ENCODE measurements around the gene IL24. TPM values are rescaled to one million over a fixed set of nuclear protein-coding genes. Genes with fewer than 3 reads are reported as not detected.

The IL24 gene
- total and polyA plus RNA-seq, 8 donors: 0.11 to 0.43 (median 0.34) TPM; not detected in 1

GRCh38 chr1:206863266-206863665 lies 34.0 kb upstream of the IL24 start:
- Histone ChIP-seq H3K27ac (no peak overlapping the region), H3K9me3 (no peaks in the 10 kb centered on the region), H3K4me1 (peaks cover 0 to 3% of the 10 kb centered on the region in 2 donors), H3K27me3 (peaks cover 0 to 3% of the 10 kb centered on the region in 2 donors), H3K36me3 (no peaks in the 10 kb centered on the region), H3K4me3 (no peak overlapping the region)
- intact Hi-C loops (cut with DNase I): no loop called here
- no peak for TF ChIP-seq CTCF (IDR thresholded peaks at IDR 0.05)
- ATAC-seq: no peak
- no peak for DNase-seq

GRCh38 chr1:206864939-206865671 lies 32.1 kb upstream of the IL24 start, which contains the start of gene IL20:
TSS of gene IL20 (plus strand) at chr1:206865623. CDS start at chr1:206865853, 230 bp downstream.
- Histone ChIP-seq H3K27me3 (peaks cover 0 to 2% of the 10 kb centered on the region in 2 donors), H3K36me3 (no peaks in the 10 kb centered on the region), H3K27ac (no peak within 1 kb of the TSS), H3K4me1 (no peaks in the 10 kb centered on the region), H3K9me3 (no peaks in the 10 kb centered on the region), H3K4me3 (no peak within 1 kb of the TSS)
- TF ChIP-seq CTCF (IDR thresholded peaks at IDR 0.05): peak; percentile 85
- peak; percentile 20 to 89 (median 78) for DNase-seq
- intact Hi-C loops (cut with DNase I): no loop called here
- peak; percentile 99 for ATAC-seq

GRCh38 chr1:206866062-206866461 lies 31.2 kb upstream of the IL24 start:
- H3K27me3 ChIP-seq: no peaks in the 10 kb centered on the region
- no peak for ATAC-seq
- H3K4me3 ChIP-seq: no peak overlapping the region
- H3K9me3 ChIP-seq: no peaks in the 10 kb centered on the region
- no peak overlapping the region for H3K27ac ChIP-seq
- TF ChIP-seq CTCF (IDR thresholded peaks at IDR 0.05): no peak
- no peaks in the 10 kb centered on the region for H3K36me3 ChIP-seq
- no peaks in the 10 kb centered on the region for H3K4me1 ChIP-seq
- intact Hi-C loops (cut with DNase I): no loop called here
- no peak for DNase-seq

GRCh38 chr1:206867239-206867638 lies 30.0 kb upstream of the IL24 start:
- Histone ChIP-seq H3K4me3 (no peak overlapping the region), H3K27ac (no peak overlapping the region), H3K36me3 (no peaks in the 10 kb centered on the region), H3K9me3 (no peaks in the 10 kb centered on the region), H3K4me1 (no peaks in the 10 kb centered on the region), H3K27me3 (no peaks in the 10 kb centered on the region)
- intact Hi-C loops (cut with DNase I): no loop called here
- ATAC-seq (no peak), DNase-seq (no peak)
- no peak for TF ChIP-seq CTCF (IDR thresholded peaks at IDR 0.05)

- H3K36me3 ChIP-seq: no peaks in the 10 kb centered on the region
Measured at GRCh38 chr1:206867716-206868115, 29.5 kb upstream of the IL24 start.

More at GRCh38 chr1:206867716-206868115, 29.5 kb upstream of the IL24 start:
- H3K4me3 ChIP-seq: no peak overlapping the region
- TF ChIP-seq CTCF (IDR thresholded peaks at IDR 0.05): no peak
- H3K9me3 ChIP-seq: no peaks in the 10 kb centered on the region
- no peaks in the 10 kb centered on the region for H3K4me1 ChIP-seq
- ATAC-seq (no peak), DNase-seq (no peak)
- intact Hi-C loops (cut with DNase I): no loop called here
- H3K27ac ChIP-seq: no peak overlapping the region
- H3K27me3 ChIP-seq: no peaks in the 10 kb centered on the region

All from left lung (tissue), 10 donors.